GM19438 (cell line): ENCODE data around the gene ING1.
"Not testable (repeated sequence)": the region's sequence is repeated elsewhere in the genome, so short reads cannot be mapped to it uniquely, and the experiment has no call there.

Source experiments
- ATAC-seq: cut with Tn5 transposase; IDR thresholded peaks from one replicate; pipeline ENCODE4 v1.9.1; 2021; ENCODE audit warnings: low read depth; ENCODE audit not compliant: unreplicated experiment

ING1 gene

GRCh38 chr13:110689711-110690110 is 23.8 kb upstream of the ING1 start:
- no peak for ATAC-seq

- no peak for ATAC-seq
Measured at GRCh38 chr13:110690516-110690915, 23.0 kb upstream of the ING1 start.

GRCh38 chr13:110695774-110696173 is 17.7 kb upstream of the ING1 start:
- not testable (repeated sequence) for ATAC-seq

GRCh38 chr13:110696776-110697175 is 16.7 kb upstream of the ING1 start:
- no peak for ATAC-seq

GRCh38 chr13:110697842-110698241 is 15.7 kb upstream of the ING1 start:
- ATAC-seq, result no peak

GRCh38 chr13:110698689-110699088 is 14.8 kb upstream of the ING1 start:
- peak; percentile 74 for ATAC-seq

GRCh38 chr13:110699148-110700145 is 14.1 kb upstream of the ING1 start:
- no peak for ATAC-seq

GRCh38 chr13:110700186-110700585 is 13.3 kb upstream of the ING1 start:
- no peak for ATAC-seq

- ATAC-seq, result no peak
Measured at GRCh38 chr13:110700641-110701040, 12.9 kb upstream of the ING1 start.

GRCh38 chr13:110701061-110701460 is 12.4 kb upstream of the ING1 start:
- not testable (repeated sequence) for ATAC-seq

- no peak for ATAC-seq
Measured at GRCh38 chr13:110702089-110702488, 11.4 kb upstream of the ING1 start.

- ATAC-seq, result no peak
Measured at GRCh38 chr13:110702591-110703526, 10.6 kb upstream of the ING1 start.

GRCh38 chr13:110705356-110705825 is 8.1 kb upstream of the ING1 start:
- no peak for ATAC-seq

GRCh38 chr13:110705826-110706569 is 7.5 kb upstream of the ING1 start, which contains the start of gene CARS2:
CARS2 (minus strand) TSS chr13:110706116; CDS start chr13:110706093, 23 bp downstream.
- peak; percentile 95 for ATAC-seq

- no peak for ATAC-seq
Measured at GRCh38 chr13:110706570-110707372, 6.7 kb upstream of the ING1 start.

- peak; percentile 27 for ATAC-seq
Measured at GRCh38 chr13:110712081-110712848, 1.2 kb upstream of the ING1 start.

- peak; percentile 47 for ATAC-seq
Measured at GRCh38 chr13:110712849-110713641, 455 bp upstream of the ING1 start.
